HG03095 (cell line): ENCODE measurements around the gene MED22.

ENCODE experiments used
- ATAC-seq: cut with Tn5 transposase; IDR thresholded peaks from one replicate; pipeline ENCODE4 v1.9.1; 2021; ENCODE audit warnings: moderate library complexity; ENCODE audit not compliant: unreplicated experiment

The MED22 gene

GRCh38 chr9:133356391-133357091 lies 8.6 kb upstream of the MED22 start, which contains the start of the genes SURF1 and SURF2:
Gene SURF1 (minus strand): TSS chr9:133356487. CDS start chr9:133356453, 34 bp downstream.
Gene SURF2 (plus strand): TSS chr9:133356550. CDS start chr9:133356593, 43 bp downstream.
- ATAC-seq = peak; percentile 49

- ATAC-seq = peak; percentile 7
These were observed 8.0 kb upstream of the MED22 start for GRCh38 chr9:133355881-133356357.

GRCh38 chr9:133354766-133355165 lies 6.8 kb upstream of the MED22 start:
- ATAC-seq = no peak

GRCh38 chr9:133353548-133353947 lies 5.6 kb upstream of the MED22 start:
- ATAC-seq = no peak

- ATAC-seq = no peak
These were observed 4.9 kb upstream of the MED22 start for GRCh38 chr9:133352635-133353340.

GRCh38 chr9:133351908-133352634 lies 4.1 kb upstream of the MED22 start:
- no peak for ATAC-seq

GRCh38 chr9:133351526-133351907 lies 3.6 kb upstream of the MED22 start:
- ATAC-seq = no peak

- no peak for ATAC-seq
These were observed 2.2 kb upstream of the MED22 start for GRCh38 chr9:133349965-133350616.

- no peak for ATAC-seq
These were observed 1.0 kb upstream of the MED22 start for GRCh38 chr9:133348718-133349573.

- peak; percentile 32 for ATAC-seq
These were observed 381 bp downstream of the MED22 start for GRCh38 chr9:133347515-133347984.

GRCh38 chr9:133346021-133346785 lies 1.7 kb downstream of the MED22 start:
- ATAC-seq = no peak

GRCh38 chr9:133345596-133345995 lies 2.3 kb downstream of the MED22 start:
- ATAC-seq = no peak

- no peak for ATAC-seq
These were observed 3.0 kb downstream of the MED22 start for GRCh38 chr9:133344979-133345378.

- ATAC-seq = no peak
These were observed 3.9 kb downstream of the MED22 start for GRCh38 chr9:133344071-133344470.

- ATAC-seq = no peak
These were observed 5.4 kb downstream of the MED22 start for GRCh38 chr9:133342570-133342969.

- no peak for ATAC-seq
These were observed 5.9 kb downstream of the MED22 start for GRCh38 chr9:133342069-133342406.

- no peak for ATAC-seq
These were observed 6.4 kb downstream of the MED22 start for GRCh38 chr9:133341369-133342068.

GRCh38 chr9:133340916-133341315 lies 7.0 kb downstream of the MED22 start:
- ATAC-seq = no peak

GRCh38 chr9:133340256-133340655 lies 7.7 kb downstream of the MED22 start:
- ATAC-seq = no peak
